Esophagus squamous epithelium (tissue), 4 donors: ENCODE results near the gene GOLGA8R.
"Not testable (repeated sequence)": the region's sequence is repeated elsewhere in the genome, so short reads cannot be mapped to it uniquely, and the experiment has no call there.

Source experiments
- POLR2A ChIP-seq, 4 donors: fragments of 450-650 bp; IDR thresholded peaks; one replicate each; pipeline ENCODE4 v1.6.1; 2017; ENCODE audit warnings: antibody characterized with exemption in 4 of 4, mild to moderate bottlenecking in 4 of 4, moderate library complexity in 3 of 4
- TF ChIP-seq, protein P1 (sequence below), 6 experiments: fragments of 450-650 bp in 4 of 6; fragments of 200-600 bp in 2 of 6; sonication (generic) in 2 of 6; IDR thresholded peaks; one replicate each; pipeline ENCODE4 v1.5.1; 2016 to 2019; ENCODE audit warnings: antibody characterized with exemption in 6 of 6, mild to moderate bottlenecking in 4 of 6, moderate library complexity in 4 of 6

GRCh38 chr15:30355043-30355442 lies 59.0 kb downstream of the GOLGA8R start:
- TF ChIP-seq POLR2A (IDR thresholded peaks at IDR 0.05): not testable (repeated sequence)
- TF ChIP-seq, protein P1, sequence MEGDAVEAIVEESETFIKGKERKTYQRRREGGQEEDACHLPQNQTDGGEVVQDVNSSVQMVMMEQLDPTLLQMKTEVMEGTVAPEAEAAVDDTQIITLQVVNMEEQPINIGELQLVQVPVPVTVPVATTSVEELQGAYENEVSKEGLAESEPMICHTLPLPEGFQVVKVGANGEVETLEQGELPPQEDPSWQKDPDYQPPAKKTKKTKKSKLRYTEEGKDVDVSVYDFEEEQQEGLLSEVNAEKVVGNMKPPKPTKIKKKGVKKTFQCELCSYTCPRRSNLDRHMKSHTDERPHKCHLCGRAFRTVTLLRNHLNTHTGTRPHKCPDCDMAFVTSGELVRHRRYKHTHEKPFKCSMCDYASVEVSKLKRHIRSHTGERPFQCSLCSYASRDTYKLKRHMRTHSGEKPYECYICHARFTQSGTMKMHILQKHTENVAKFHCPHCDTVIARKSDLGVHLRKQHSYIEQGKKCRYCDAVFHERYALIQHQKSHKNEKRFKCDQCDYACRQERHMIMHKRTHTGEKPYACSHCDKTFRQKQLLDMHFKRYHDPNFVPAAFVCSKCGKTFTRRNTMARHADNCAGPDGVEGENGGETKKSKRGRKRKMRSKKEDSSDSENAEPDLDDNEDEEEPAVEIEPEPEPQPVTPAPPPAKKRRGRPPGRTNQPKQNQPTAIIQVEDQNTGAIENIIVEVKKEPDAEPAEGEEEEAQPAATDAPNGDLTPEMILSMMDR (IDR thresholded peaks at IDR 0.05): not testable (repeated sequence)
